Measurements from ENCODE around the gene DSCAM. TPM values are rescaled to one million over a fixed set of nuclear protein-coding genes. Genes with fewer than 3 reads are reported as not detected.

DSCAM gene
- total RNA-seq, 1 donor from 2014 or later, result not detected

DNA sequence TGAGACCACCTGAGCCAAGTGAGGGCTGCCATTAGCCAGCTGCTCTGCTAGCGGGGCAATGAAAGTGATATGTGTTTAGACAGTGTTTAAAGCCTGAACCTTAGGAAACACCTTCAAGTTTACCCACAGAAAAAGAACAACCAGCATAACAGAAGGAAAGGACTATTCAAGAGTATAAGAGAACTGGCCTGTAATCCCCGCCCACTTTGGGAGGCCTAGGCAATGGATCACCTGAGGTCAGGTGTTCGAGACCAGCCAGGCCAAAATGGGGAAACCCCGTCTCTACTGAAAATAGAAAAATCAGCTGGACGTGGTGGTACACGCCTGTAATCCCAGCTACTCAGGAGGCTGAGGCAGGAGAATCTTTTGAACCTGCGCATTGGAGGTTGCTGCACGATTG is 830.3 kb downstream of the DSCAM start:
- no peaks in the 10 kb centered on the region for H3K27me3 ChIP-seq
- intact Hi-C loops (cut with DNase I), result no loop called here
- no peak for DNase-seq (ENCODE audit: extremely low spot score in 2 of 2)
- no peaks in the 10 kb centered on the region for H3K36me3 ChIP-seq
- no peaks in the 10 kb centered on the region for H3K9me3 ChIP-seq
- H3K4me1 ChIP-seq, result no peaks in the 10 kb centered on the region
- H3K4me3 ChIP-seq, result no peak overlapping the region
- no peak overlapping the region for H3K27ac ChIP-seq
- TF ChIP-seq POLR2A (IDR thresholded peaks at IDR 0.05) (no peak), POLR2AphosphoS5 (IDR thresholded peaks at IDR 0.05; ENCODE audit: insufficient read depth in 1 of 2, low read depth in 1 of 2) (no peak), CTCF (IDR thresholded peaks at IDR 0.05) (no peak)

DNA sequence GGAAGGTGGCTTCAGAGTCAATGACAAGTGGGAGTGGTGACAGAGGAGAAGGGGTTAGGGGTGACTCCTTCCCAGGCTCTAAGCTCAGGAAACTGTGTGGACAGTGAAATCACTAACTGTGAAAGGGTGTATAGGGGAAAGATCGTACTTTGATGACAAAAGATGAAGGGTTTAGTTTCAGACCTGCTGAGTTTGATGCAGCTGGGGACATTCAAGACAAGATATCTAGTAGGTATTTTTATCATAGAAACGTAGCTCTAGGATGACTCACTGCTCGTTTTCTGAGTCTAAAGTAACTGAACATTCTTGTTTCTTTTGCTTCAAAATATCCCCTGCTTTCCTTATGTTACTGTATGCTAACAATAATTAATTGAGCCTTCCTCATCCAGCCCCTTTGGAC is 830.7 kb downstream of the DSCAM start:
- TF ChIP-seq CTCF (IDR thresholded peaks at IDR 0.05) (no peak), POLR2AphosphoS5 (IDR thresholded peaks at IDR 0.05; ENCODE audit: insufficient read depth in 1 of 2, low read depth in 1 of 2) (no peak), POLR2A (IDR thresholded peaks at IDR 0.05) (no peak)
- Histone ChIP-seq H3K27ac (no peak overlapping the region), H3K4me1 (no peaks in the 10 kb centered on the region), H3K27me3 (no peaks in the 10 kb centered on the region), H3K9me3 (no peaks in the 10 kb centered on the region), H3K36me3 (no peaks in the 10 kb centered on the region), H3K4me3 (no peak overlapping the region)
- no peak for DNase-seq (ENCODE audit: extremely low spot score in 2 of 2)
- intact Hi-C loops (cut with DNase I), result no loop called here

- no peak overlapping the region for H3K4me3 ChIP-seq
- no peak overlapping the region for H3K27ac ChIP-seq
- H3K36me3 ChIP-seq, result no peaks in the 10 kb centered on the region
- TF ChIP-seq POLR2A (IDR thresholded peaks at IDR 0.05) (no peak), CTCF (IDR thresholded peaks at IDR 0.05) (no peak), POLR2AphosphoS5 (IDR thresholded peaks at IDR 0.05; ENCODE audit: insufficient read depth in 1 of 2, low read depth in 1 of 2) (no peak)
- H3K9me3 ChIP-seq, result no peaks in the 10 kb centered on the region
- intact Hi-C loops (cut with DNase I), result no loop called here
- no peaks in the 10 kb centered on the region for H3K27me3 ChIP-seq
- DNase-seq (ENCODE audit: extremely low spot score in 2 of 2), result no peak
- no peaks in the 10 kb centered on the region for H3K4me1 ChIP-seq
Measured at GRCh38 chr21:40015818-40016217, 831.1 kb downstream of the DSCAM start.

DNA sequence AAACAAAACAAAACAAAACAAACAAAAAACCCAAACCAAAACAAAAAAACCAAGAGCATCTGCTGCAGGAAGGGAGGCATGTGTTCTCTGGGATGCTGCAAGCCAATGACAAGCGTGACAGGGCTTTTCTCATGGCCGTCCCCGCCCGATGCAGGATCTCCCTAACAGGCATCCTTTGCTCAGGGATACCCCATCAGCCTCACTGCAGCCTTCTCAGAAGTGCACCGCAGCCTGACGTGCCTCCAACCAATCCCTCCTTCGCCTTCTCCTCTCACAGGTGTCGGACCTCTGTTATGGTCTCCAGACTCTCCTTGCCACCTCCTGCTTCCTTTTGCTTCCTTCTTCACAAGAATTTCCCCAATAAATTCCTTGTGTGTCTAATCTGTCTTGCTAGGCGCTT is 832.6 kb downstream of the DSCAM start:
- intact Hi-C loops (cut with DNase I), result no loop called here
- Histone ChIP-seq H3K27ac (no peak overlapping the region), H3K4me1 (no peaks in the 10 kb centered on the region), H3K4me3 (no peak overlapping the region), H3K9me3 (no peaks in the 10 kb centered on the region), H3K27me3 (no peaks in the 10 kb centered on the region), H3K36me3 (no peaks in the 10 kb centered on the region)
- TF ChIP-seq POLR2A (IDR thresholded peaks at IDR 0.05), result no peak
- no peak for TF ChIP-seq POLR2AphosphoS5 (IDR thresholded peaks at IDR 0.05; ENCODE audit: insufficient read depth in 1 of 2, low read depth in 1 of 2)
- TF ChIP-seq CTCF (IDR thresholded peaks at IDR 0.05), result no peak
- no peak for DNase-seq (ENCODE audit: extremely low spot score in 2 of 2)

GRCh38 chr21:40013001-40013735 is 833.8 kb downstream of the DSCAM start:
- Histone ChIP-seq H3K36me3 (no peaks in the 10 kb centered on the region), H3K27ac (no peak overlapping the region), H3K4me1 (no peaks in the 10 kb centered on the region), H3K9me3 (no peaks in the 10 kb centered on the region), H3K4me3 (no peak overlapping the region), H3K27me3 (no peaks in the 10 kb centered on the region)
- DNase-seq (ENCODE audit: extremely low spot score in 2 of 2), result no peak
- no peak for TF ChIP-seq POLR2A (IDR thresholded peaks at IDR 0.05)
- intact Hi-C loops (cut with DNase I), result no loop called here

All from vagina (tissue), 2 donors.